Measurements from ENCODE around the gene HIPK2.

DNA sequence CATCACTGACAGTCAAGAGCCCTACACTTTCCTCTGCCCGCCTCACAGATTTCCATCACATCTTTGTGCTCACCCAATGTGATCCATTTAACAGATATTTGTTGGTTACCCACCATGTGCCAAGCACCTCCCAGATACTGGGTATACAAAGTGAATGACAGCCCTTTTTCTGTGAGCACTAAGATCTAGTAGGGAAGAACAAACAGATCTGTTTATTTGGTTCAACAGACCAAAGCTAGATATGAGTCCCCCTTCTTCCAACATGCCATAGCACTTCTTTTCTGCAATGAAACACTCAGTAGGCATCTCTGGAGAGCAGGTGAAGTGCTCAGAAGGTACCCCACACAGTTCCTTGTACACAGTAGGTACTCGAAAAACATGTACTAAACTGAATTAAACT is 101.4 kb downstream of the HIPK2 start:
- TF ChIP-seq YY1 (IDR thresholded peaks at IDR 0.05; ENCODE audit: low read depth): no peak
- TF ChIP-seq CREB1 (IDR thresholded peaks at IDR 0.05; ENCODE audit: low read depth): no peak
- no peak for TF ChIP-seq FOXM1 (IDR thresholded peaks at IDR 0.05; ENCODE audit: borderline replicate concordance, low read depth)
- no peak for TF ChIP-seq EP300 (IDR thresholded peaks at IDR 0.05; ENCODE audit: borderline replicate concordance)
- TF ChIP-seq RAD21 (IDR thresholded peaks at IDR 0.05; ENCODE audit: low read depth): no peak
- TF ChIP-seq, protein P1, sequence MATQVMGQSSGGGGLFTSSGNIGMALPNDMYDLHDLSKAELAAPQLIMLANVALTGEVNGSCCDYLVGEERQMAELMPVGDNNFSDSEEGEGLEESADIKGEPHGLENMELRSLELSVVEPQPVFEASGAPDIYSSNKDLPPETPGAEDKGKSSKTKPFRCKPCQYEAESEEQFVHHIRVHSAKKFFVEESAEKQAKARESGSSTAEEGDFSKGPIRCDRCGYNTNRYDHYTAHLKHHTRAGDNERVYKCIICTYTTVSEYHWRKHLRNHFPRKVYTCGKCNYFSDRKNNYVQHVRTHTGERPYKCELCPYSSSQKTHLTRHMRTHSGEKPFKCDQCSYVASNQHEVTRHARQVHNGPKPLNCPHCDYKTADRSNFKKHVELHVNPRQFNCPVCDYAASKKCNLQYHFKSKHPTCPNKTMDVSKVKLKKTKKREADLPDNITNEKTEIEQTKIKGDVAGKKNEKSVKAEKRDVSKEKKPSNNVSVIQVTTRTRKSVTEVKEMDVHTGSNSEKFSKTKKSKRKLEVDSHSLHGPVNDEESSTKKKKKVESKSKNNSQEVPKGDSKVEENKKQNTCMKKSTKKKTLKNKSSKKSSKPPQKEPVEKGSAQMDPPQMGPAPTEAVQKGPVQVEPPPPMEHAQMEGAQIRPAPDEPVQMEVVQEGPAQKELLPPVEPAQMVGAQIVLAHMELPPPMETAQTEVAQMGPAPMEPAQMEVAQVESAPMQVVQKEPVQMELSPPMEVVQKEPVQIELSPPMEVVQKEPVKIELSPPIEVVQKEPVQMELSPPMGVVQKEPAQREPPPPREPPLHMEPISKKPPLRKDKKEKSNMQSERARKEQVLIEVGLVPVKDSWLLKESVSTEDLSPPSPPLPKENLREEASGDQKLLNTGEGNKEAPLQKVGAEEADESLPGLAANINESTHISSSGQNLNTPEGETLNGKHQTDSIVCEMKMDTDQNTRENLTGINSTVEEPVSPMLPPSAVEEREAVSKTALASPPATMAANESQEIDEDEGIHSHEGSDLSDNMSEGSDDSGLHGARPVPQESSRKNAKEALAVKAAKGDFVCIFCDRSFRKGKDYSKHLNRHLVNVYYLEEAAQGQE (IDR thresholded peaks at IDR 0.05; ENCODE audit: low read depth): no peak
- no peak for TF ChIP-seq CEBPB (IDR thresholded peaks at IDR 0.05)
- no peak for TF ChIP-seq TEAD4 (IDR thresholded peaks at IDR 0.05)
- TF ChIP-seq EGR1 (IDR thresholded peaks at IDR 0.05): no peak
